GM12878 (cell line): Measurements from ENCODE around the gene SEPTIN1. TPM values are rescaled to one million over a fixed set of nuclear protein-coding genes. Genes with fewer than 3 reads are reported as not detected.

Experiments used
- BRCA1 ChIP-seq: IDR thresholded peaks from 2 replicates; pipeline ENCODE4 v1.6.1; 2011; ENCODE audit warnings: low read depth, low read length, improper control_type of control experiment
- CBFB ChIP-seq: IDR thresholded peaks from 2 replicates; pipeline ENCODE4 v1.6.1; 2016; ENCODE audit warnings: antibody characterized with exemption, low read depth
- CBX5 ChIP-seq: sonication (generic); IDR thresholded peaks from 2 replicates; pipeline ENCODE4 v1.6.1; 2016; ENCODE audit warnings: low read depth, moderate library complexity, mild to moderate bottlenecking, inconsistent platforms
- ESRRA ChIP-seq: IDR thresholded peaks from 2 replicates; pipeline ENCODE4 v1.6.1; 2012; ENCODE audit warnings: mild to moderate bottlenecking, low read length, improper control_type of control experiment
- FOS ChIP-seq: IDR thresholded peaks from 3 replicates; pipeline ENCODE4 v1.6.1; 2011; ENCODE audit warnings: borderline replicate concordance; ENCODE audit not compliant: insufficient read length; ENCODE audit errors: extremely low read depth
- HCFC1 ChIP-seq: fragments of 150-350 bp; IDR thresholded peaks from 2 replicates; pipeline ENCODE4 v1.6.1; 2014; ENCODE audit warnings: low read length
- HDGF ChIP-seq: fragments of 450-650 bp; IDR thresholded peaks from 2 replicates; pipeline ENCODE4 v1.6.1; 2016; ENCODE audit warnings: antibody characterized with exemption
- IKZF1 ChIP-seq: fragments of 450-650 bp; conservative IDR thresholded peaks from 2 replicates; pipeline ENCODE4 v1.6.1; 2017; ENCODE audit warnings: antibody characterized with exemption, mild to moderate bottlenecking
- IKZF2 ChIP-seq, 2 experiments: fragments of 450-650 bp; IDR thresholded peaks; 2 replicates each; pipeline ENCODE4 v1.6.1; 2017; ENCODE audit warnings: mild to moderate bottlenecking in 2 of 2, moderate library complexity in 2 of 2
- MEF2B ChIP-seq: fragments of 450-650 bp; IDR thresholded peaks from 2 replicates; pipeline ENCODE4 v1.6.1; 2018; ENCODE audit warnings: mild to moderate bottlenecking, moderate library complexity; ENCODE audit not compliant: partially characterized antibody, poor library complexity, severe bottlenecking
- MYC ChIP-seq: IDR thresholded peaks from 2 replicates; pipeline ENCODE4 v1.6.1; 2011; ENCODE audit warnings: mild to moderate bottlenecking, low read length, moderate library complexity, inconsistent platforms; ENCODE audit not compliant: insufficient read depth, insufficient replicate concordance, insufficient read length, severe bottlenecking
- NR2F1 ChIP-seq: fragments of 450-650 bp; conservative IDR thresholded peaks from 2 replicates; pipeline ENCODE4 v1.6.1; 2017; ENCODE audit warnings: mild to moderate bottlenecking
- PAX8 ChIP-seq: fragments of 450-650 bp; IDR thresholded peaks from 2 replicates; pipeline ENCODE4 v1.6.1; 2017; ENCODE audit warnings: mild to moderate bottlenecking, moderate library complexity
- TBL1XR1 ChIP-seq: IDR thresholded peaks from 2 replicates; pipeline ENCODE4 v1.6.1; 2012; ENCODE audit warnings: low read depth, low read length, improper control_type of control experiment
- TCF7 ChIP-seq: IDR thresholded peaks from 2 replicates; pipeline ENCODE4 v1.6.1; 2014; ENCODE audit warnings: antibody characterized with exemption, borderline replicate concordance
- ZNF274 ChIP-seq: IDR thresholded peaks from one replicate; pipeline ENCODE4 v1.8.0; 2011; ENCODE audit not compliant: insufficient read length, insufficient read depth
- ZZZ3 ChIP-seq: IDR thresholded peaks from 2 replicates; pipeline ENCODE4 v1.6.1; 2011; ENCODE audit warnings: low read depth; ENCODE audit not compliant: control insufficient read depth, insufficient read length
- polyA plus RNA-seq, 11 experiments: library from polyadenylated mRNA; depleted of rRNA in 4 of 11; unstranded in 6 of 11; stranded (reverse) in 5 of 11; fragments of >200 nt; fragmentation: Nextera tagmentation in 4 of 11; fragmentation: Illumina TruSeq in 1 of 11; extraction: Ambion mirVana in 4 of 11; extraction: Trizol in 1 of 11; gene quantifications; 1 replicate in 1 of 11; 2 replicates in 10 of 11; pipeline versions ENCODE4 v1.2.1 to v1.2.3, GENCODE V29; 2011 to 2016; ENCODE audit warnings: inconsistent platforms in 2 of 11, missing spikeins in 2 of 11, low read depth in 1 of 11
- total RNA-seq, 4 experiments: library from RNA; depleted of rRNA in 3 of 4; stranded (reverse); fragments of >200 nt in 3 of 4; fragmentation: Illumina TruSeq in 1 of 4; extraction: Trizol in 1 of 4; gene quantifications; 2 replicates each; pipeline versions ENCODE4 v1.2.1 to v1.2.3, GENCODE V29; 2013 to 2021
- TF ChIP-seq, protein P1 (sequence below): IDR thresholded peaks from 2 replicates; pipeline ENCODE4 v1.6.1; 2011; ENCODE audit warnings: borderline replicate concordance, low read depth, mild to moderate bottlenecking, moderate library complexity, mixed read lengths, low read length; ENCODE audit not compliant: insufficient read depth; ENCODE audit errors: extremely low read length
- TF ChIP-seq, protein P2 (sequence below): IDR thresholded peaks from 2 replicates; pipeline ENCODE4 v1.6.1; 2012; ENCODE audit warnings: low read depth, low read length, improper control_type of control experiment
- TF ChIP-seq, protein P3 (sequence below): IDR thresholded peaks from 2 replicates; pipeline ENCODE4 v1.6.1; 2011; ENCODE audit warnings: low read depth, mild to moderate bottlenecking, low read length, moderate library complexity, borderline replicate concordance; ENCODE audit errors: extremely low read depth
- TF ChIP-seq, protein P4 (sequence below): fragments of 450-650 bp; IDR thresholded peaks from 2 replicates; pipeline ENCODE4 v1.6.1; 2017; ENCODE audit warnings: borderline replicate concordance
- TF ChIP-seq, protein P5 (sequence below): fragments of 450-650 bp; IDR thresholded peaks from 2 replicates; pipeline ENCODE4 v1.6.1; 2016; ENCODE audit warnings: mild to moderate bottlenecking, moderate library complexity, borderline replicate concordance

The SEPTIN1 gene
- total and polyA plus RNA-seq, 10 of the 15 experiments (the other 5 are each of a cell fraction or from before 2014, with no cell fraction given): 2.8 to 153 (median 94.1) TPM

DNA sequence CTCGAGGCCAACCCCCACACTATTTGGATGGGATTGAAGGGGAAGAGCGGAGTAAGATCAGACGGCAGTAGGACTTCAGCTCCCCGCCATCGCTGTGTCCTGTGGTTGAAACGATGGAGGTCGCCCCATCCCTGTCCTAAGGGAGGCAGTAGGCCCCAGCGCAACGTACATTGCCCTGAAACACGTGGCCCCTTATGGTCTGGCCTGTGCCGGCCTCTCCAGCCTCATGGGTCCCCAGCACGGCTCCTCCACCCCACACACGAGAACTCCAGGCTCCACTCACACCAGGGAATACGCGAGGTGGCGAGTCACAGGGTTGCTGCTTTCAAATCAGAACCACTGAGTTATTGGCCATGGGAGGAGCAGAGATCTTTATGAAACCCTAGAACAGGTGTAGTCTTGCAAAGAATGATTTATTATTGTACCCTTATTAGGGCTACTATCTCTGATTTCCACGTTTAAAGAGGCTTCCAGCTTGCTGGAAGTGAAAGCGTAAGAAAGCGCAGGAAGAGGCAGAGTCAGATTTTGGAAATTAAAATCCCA, 48.1 kb upstream of the SEPTIN1 start (continued):
- TF ChIP-seq, protein P1, sequence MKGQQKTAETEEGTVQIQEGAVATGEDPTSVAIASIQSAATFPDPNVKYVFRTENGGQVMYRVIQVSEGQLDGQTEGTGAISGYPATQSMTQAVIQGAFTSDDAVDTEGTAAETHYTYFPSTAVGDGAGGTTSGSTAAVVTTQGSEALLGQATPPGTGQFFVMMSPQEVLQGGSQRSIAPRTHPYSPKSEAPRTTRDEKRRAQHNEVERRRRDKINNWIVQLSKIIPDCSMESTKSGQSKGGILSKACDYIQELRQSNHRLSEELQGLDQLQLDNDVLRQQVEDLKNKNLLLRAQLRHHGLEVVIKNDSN: peak; percentile 67
- no peak for TF ChIP-seq IKZF1
- TF ChIP-seq, protein P2, sequence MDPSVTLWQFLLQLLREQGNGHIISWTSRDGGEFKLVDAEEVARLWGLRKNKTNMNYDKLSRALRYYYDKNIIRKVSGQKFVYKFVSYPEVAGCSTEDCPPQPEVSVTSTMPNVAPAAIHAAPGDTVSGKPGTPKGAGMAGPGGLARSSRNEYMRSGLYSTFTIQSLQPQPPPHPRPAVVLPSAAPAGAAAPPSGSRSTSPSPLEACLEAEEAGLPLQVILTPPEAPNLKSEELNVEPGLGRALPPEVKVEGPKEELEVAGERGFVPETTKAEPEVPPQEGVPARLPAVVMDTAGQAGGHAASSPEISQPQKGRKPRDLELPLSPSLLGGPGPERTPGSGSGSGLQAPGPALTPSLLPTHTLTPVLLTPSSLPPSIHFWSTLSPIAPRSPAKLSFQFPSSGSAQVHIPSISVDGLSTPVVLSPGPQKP: no peak
- no peak for TF ChIP-seq HDGF
- TF ChIP-seq CBX5: peak; percentile 51; the same call in 1 of the 2 replicates
- no peak for TF ChIP-seq HCFC1
- no peak for TF ChIP-seq ESRRA
- TF ChIP-seq MYC: no peak
- no peak for TF ChIP-seq TBL1XR1
- TF ChIP-seq IKZF2 (IDR thresholded peaks at IDR 0.05): peak in 1 of 2 experiments; percentile 8; a peak in 2 of 4 replicates
- TF ChIP-seq FOS: no peak
- TF ChIP-seq CBFB: no peak
- TF ChIP-seq, protein P3, sequence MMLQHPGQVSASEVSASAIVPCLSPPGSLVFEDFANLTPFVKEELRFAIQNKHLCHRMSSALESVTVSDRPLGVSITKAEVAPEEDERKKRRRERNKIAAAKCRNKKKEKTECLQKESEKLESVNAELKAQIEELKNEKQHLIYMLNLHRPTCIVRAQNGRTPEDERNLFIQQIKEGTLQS: no peak
- TF ChIP-seq PAX8: no peak
- TF ChIP-seq, protein P4, sequence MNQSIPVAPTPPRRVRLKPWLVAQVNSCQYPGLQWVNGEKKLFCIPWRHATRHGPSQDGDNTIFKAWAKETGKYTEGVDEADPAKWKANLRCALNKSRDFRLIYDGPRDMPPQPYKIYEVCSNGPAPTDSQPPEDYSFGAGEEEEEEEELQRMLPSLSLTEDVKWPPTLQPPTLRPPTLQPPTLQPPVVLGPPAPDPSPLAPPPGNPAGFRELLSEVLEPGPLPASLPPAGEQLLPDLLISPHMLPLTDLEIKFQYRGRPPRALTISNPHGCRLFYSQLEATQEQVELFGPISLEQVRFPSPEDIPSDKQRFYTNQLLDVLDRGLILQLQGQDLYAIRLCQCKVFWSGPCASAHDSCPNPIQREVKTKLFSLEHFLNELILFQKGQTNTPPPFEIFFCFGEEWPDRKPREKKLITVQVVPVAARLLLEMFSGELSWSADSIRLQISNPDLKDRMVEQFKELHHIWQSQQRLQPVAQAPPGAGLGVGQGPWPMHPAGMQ: no peak
- no peak for TF ChIP-seq ZZZ3
- peak; percentile 41 for TF ChIP-seq MEF2B
- 0 out of 2 replicates have a peak, but pooled peaks have one; percentile 8 for TF ChIP-seq NR2F1
- no peak for TF ChIP-seq TCF7
- no peak for TF ChIP-seq BRCA1
- TF ChIP-seq, protein P5, sequence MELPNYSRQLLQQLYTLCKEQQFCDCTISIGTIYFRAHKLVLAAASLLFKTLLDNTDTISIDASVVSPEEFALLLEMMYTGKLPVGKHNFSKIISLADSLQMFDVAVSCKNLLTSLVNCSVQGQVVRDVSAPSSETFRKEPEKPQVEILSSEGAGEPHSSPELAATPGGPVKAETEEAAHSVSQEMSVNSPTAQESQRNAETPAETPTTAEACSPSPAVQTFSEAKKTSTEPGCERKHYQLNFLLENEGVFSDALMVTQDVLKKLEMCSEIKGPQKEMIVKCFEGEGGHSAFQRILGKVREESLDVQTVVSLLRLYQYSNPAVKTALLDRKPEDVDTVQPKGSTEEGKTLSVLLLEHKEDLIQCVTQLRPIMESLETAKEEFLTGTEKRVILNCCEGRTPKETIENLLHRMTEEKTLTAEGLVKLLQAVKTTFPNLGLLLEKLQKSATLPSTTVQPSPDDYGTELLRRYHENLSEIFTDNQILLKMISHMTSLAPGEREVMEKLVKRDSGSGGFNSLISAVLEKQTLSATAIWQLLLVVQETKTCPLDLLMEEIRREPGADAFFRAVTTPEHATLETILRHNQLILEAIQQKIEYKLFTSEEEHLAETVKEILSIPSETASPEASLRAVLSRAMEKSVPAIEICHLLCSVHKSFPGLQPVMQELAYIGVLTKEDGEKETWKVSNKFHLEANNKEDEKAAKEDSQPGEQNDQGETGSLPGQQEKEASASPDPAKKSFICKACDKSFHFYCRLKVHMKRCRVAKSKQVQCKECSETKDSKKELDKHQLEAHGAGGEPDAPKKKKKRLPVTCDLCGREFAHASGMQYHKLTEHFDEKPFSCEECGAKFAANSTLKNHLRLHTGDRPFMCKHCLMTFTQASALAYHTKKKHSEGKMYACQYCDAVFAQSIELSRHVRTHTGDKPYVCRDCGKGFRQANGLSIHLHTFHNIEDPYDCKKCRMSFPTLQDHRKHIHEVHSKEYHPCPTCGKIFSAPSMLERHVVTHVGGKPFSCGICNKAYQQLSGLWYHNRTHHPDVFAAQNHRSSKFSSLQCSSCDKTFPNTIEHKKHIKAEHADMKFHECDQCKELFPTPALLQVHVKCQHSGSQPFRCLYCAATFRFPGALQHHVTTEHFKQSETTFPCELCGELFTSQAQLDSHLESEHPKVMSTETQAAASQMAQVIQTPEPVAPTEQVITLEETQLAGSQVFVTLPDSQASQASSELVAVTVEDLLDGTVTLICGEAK: no peak
- no peak for TF ChIP-seq ZNF274
